GM20431 (cell line): ENCODE data around the gene CD200R1.

Source experiments
- in situ Hi-C: fragments of 300-500 bp; cut with MseI, MboI; formaldehyde crosslinking; loops from one replicate; pipeline ENCODE4 v1.15.0; 2020; ENCODE audit warnings: low sequenced_read_pairs; ENCODE audit not compliant: unreplicated experiment

Gene CD200R1

DNA sequence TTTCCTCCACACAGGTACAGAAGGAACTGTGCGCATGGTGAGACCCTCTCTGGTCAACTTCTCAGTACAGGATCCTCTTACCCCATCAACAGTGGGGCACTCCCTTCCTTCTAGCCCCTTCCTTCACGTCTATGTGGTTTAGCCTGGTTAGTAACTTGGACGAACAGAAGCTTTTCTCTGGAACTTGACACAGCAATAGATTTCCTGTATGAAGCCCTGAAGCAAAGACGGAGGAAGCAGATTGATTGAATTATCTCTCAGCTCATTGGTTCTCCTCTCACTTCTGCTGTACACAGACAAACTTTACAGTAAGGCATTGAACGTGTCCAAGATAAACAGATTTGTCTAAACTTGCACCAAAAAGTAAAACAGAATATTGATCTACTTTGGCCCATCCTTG, at the start of gene CD200R1:
Gene CD200R1, minus strand, starts transcription at position 210 of the 400 bp plus-strand sequence. CDS start 246 bp downstream, outside the sequence.
- in situ Hi-C loops: loop anchor here (10.0 to 25.0 kb wide), 2 partner anchors 240 to 338 kb away; partner anchors contain the start of gene CCDC80

DNA sequence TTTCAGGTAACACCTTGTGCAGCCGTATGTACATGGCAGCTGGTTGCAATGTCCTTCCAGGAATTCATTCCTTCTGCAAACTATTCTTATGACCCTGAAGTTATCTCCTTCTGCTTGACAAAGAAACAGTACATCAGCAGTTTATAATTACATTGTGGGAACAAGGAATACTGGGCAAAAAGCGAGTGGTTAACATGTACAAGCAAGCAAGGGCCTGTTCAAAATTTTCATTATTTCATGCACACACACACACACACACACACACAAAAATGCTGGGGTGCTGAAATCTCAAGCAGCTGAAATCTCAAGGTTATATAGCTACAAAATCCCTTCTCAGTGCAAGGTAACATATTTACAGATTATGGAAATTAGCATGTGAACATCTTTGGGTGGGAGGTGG, 46.6 kb upstream of the CD200R1 start:
- in situ Hi-C loops: no loop called here

DNA sequence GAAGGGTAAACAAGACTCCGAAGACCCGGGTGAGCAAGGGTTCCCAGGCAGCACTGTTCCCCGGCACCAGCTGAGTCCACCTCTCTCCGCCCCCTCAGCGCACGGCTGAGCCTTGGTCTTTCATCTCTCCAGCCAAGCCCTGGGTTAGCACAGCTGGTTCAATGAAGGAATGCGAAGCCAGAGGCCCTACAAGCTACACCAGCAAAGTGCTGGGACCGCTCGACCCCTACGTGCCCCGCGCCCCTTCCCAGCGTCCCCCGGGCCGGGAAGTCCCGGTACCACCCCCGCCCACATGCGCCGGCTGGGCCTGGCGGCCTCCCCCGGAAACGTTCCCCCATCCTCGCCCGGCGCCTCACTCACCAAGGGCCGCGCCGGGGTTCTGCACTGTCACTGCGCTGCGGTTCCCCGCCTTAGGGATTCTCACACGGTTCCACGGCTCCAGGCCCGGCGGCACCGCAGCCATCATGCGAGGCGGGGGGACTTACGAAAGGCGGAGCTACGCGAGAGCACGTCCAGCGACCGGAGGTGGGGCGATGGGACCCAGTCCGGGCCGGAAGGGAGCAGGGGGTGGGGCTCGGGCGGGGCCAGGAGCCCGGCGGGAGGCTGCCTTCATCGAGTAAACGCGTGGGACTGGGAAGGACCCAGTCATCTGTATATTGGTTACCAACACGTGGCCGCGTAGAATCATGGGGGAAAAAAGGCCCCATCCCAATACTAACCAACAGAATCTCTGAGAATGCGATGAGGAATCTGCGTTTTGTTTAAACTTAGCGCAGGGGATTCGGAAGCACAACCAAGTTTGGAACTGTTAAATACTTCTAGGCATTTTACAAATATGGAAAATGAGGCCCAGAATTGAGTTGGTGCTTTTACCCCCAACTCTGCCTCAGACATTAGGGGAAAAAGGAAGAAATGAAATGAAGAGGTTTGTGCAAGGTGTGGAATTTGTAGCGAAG, 44.6 kb upstream of the CD200R1 start:
- in situ Hi-C loops: no loop called here

DNA sequence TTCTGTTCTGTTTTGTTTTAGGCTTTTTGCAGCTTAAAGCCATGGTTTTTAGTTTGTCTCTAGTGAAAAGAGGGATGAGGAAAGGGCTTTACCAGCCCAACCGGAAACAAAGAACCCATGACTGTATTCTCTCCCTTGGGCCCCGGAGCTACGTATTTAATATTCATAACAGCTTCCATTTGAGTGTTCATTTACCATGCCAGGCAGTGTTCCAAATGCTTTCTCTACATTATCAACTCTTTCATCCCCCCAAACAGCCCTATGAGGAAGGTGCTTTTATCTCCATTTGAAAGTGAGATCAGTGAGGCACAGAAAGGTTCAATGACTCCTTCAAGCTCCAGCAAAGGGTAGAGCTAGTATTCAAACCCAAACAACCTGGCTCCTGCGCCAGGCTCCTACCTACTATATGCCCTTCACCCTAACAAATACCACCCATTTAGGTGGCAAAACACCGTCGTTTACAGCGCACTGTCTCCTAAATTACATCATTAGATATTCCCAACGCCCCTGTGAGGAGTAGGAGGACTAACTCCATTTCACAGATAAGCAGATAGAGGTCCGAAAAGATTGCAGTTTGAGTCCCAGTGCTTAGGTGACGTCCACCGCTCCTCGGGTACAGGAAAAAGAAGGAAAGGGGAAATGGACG, 43.8 kb upstream of the CD200R1 start:
- in situ Hi-C loops: no loop called here

GRCh38 chr3:113013593-113013992, 38.7 kb upstream of the CD200R1 start:
- in situ Hi-C loops: no loop called here

DNA sequence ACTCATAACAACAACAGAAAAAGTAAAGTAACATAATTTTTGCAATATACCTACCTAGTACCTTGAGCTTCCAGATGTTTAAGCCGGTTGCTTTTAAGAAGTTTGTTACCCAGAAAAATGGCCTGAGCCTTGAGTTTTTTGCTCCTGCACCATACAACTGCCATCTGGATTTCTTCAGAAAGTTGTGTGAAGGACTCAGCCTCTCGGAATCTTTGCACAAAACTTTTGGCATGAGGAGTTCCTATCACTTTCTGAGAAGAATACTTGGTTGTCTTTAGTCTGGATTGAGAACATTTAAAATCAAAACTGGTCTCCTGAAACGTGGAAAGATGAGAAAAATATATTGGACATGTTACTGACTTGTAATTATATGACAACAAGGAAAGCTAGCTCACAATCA, 33.2 kb upstream of the CD200R1 start:
- in situ Hi-C loops: no loop called here

- in situ Hi-C loops: no loop called here
Measured at GRCh38 chr3:113006359-113007056, 31.6 kb upstream of the CD200R1 start.

GRCh38 chr3:113005611-113006010, 30.7 kb upstream of the CD200R1 start:
- in situ Hi-C loops: no loop called here

DNA sequence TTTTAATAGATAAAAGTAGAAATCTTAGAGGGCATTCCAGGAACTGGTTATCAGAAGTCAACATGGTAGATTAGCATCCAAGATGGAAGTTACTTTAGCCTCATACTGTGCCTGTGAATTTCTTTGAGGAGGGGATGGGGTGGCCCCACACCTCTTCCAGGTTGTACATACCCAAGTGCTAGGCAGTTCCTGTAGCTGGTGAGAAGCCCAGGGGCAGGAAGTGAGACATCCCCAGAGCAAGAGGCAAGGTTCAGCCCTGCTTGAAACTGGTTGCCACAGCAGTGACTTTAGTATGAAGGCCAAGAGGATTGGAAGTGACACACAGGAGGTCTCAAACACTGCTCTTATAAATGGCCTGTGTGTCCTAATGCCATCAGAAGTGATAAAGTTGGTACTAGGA, 27.8 kb upstream of the CD200R1 start:
- in situ Hi-C loops: no loop called here

- in situ Hi-C loops: no loop called here
Measured at GRCh38 chr3:113002037-113002436, 27.1 kb upstream of the CD200R1 start.

- in situ Hi-C loops: no loop called here
Measured at GRCh38 chr3:113000691-113001090, 25.8 kb upstream of the CD200R1 start.

DNA sequence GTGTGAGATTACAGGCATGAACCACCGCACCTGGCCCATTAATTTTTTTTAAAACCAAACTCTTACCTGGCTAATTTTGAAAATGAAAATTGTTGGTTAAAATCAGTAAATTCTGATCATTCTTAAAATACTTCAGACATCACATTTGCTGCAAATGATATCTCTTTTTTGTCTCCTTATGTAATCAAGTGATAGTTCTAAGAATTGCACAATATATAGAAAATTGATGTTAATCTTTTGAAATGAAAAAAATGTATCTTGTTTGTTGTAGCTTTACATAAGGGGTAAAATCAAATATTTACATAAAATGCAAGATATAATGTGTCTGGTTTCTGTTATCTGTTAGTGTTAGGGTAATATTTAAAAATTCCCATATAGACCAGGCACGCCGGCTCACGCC, 20.9 kb upstream of the CD200R1 start:
- in situ Hi-C loops: loop anchor here (25.0 kb wide), 1 partner anchor 358 kb away; the partner anchor contains the start of gene CCDC80

GRCh38 chr3:112990672-112991602, 16.0 kb upstream of the CD200R1 start, which contains the start of gene GTPBP8:
TSS of gene GTPBP8 (plus strand) at chr3:112990984. CDS start at chr3:112991000, 16 bp downstream.
- in situ Hi-C loops: loop anchor here (25.0 kb wide), 1 partner anchor 354 kb away; the partner anchor contains the start of gene CCDC80

DNA sequence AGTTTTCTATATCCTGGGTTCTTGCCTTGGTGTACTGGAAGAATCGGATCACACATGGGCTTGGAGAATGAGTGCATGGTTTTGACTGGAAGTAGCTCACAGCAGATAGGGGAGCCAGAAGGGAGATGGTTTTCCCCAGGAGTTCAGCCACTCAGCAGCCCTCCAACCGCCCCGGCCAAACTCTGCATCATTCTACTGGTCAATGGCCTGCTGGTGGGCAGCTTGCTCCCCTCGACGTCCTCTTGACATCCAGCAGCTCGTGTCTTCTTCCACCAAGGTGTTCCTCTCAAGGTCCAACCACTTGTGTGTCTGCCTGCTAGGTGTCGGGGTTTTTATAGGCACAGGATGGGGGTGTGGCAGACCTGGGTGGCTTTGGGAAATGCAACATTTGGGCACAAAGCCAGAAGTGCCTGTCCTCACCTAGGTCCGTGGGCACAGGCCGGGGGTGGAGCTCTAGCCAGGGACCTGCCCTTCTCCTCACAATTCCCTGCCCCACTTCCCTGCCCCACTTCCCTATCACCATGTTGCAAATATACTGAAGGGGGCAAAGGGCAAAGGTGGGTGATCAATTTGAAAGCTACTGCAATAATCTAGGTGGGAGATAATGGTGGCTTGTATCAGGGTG, 12.9 kb upstream of the CD200R1 start:
- in situ Hi-C loops: loop anchor here (25.0 kb wide), 1 partner anchor 351 kb away; the partner anchor contains the start of gene CCDC80

DNA sequence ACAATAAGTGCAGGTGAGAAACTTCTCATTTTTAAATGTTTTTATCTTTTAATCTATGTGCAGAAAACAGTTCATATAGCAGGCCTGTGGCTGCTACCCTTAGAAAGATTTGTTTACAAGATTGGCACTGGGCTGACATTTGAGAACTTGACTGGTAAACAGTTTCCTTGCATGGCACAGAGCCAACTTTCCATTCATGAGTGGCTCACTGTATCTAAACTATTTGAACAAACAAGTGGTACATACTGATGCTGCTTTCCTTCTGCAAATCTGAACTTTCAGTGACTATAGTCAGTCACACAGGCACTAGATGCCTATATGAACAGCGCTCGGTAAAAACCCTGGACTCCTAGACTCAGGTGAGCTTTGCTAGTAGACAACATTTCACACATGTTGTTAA, 9.6 kb upstream of the CD200R1 start:
- in situ Hi-C loops: loop anchor here (25.0 kb wide), 1 partner anchor 347 kb away; the partner anchor contains the start of gene CCDC80

- in situ Hi-C loops: loop anchor here (25.0 kb wide), 1 partner anchor 345 kb away; the partner anchor contains the start of gene CCDC80
Measured at GRCh38 chr3:112982710-112983109, 7.8 kb upstream of the CD200R1 start.

DNA sequence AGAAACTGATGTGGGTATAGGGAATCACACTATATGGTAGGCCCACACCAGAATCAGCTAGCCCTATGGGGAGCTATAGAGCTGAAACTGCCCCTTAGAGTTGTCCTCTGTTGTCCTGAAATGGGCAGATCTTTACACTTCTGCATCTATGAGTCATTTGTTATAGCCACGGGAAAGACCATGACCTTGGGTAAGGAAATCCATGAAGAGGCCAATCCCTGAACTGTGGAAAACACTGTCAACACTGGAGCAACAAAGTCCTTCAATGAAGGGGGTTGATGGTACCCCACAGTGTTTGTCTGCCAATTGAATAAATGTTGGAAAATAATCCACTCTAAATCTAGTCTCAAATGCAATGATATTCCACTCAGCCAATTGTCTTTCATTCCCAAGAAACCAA, 5.2 kb upstream of the CD200R1 start:
- in situ Hi-C loops: loop anchor here (25.0 kb wide), 1 partner anchor 343 kb away; the partner anchor contains the start of gene CCDC80

- in situ Hi-C loops: loop anchor here (10.0 to 25.0 kb wide), 2 partner anchors 245 to 342 kb away; partner anchors contain the start of gene CCDC80
Measured at GRCh38 chr3:112979244-112979832, 4.4 kb upstream of the CD200R1 start.
